Spinal cord (tissue), 10 donors: ENCODE results near the gene ANP32B. TPM values are rescaled to one million over a fixed set of nuclear protein-coding genes. Genes with fewer than 3 reads are reported as not detected.

ENCODE experiments used
- DNase-seq, 6 donors: peaks; one replicate each; pipeline versions ENCODE4 v3.0.0 to v3.0.0-alpha.2; 2013 to 2015; ENCODE audit warnings: low spot score in 6 of 6, low read depth in 4 of 6
- H3K27ac ChIP-seq: one replicate; pipeline ENCODE4 v1.5.1; 2013; ENCODE audit warnings: low read depth, low read length, control low read depth
- H3K27me3 ChIP-seq: one replicate; pipeline ENCODE4 v1.6.1; 2013; ENCODE audit warnings: low read length; ENCODE audit not compliant: control insufficient read depth, insufficient read depth
- H3K36me3 ChIP-seq: one replicate; pipeline ENCODE4 v1.6.1; 2013; ENCODE audit warnings: low read length; ENCODE audit not compliant: control insufficient read depth, insufficient read depth
- H3K4me1 ChIP-seq: one replicate; pipeline ENCODE4 v1.6.1; 2013; ENCODE audit warnings: low read length; ENCODE audit not compliant: control insufficient read depth, insufficient read depth
- H3K4me3 ChIP-seq: one replicate; pipeline ENCODE4 v1.5.1; 2013; ENCODE audit warnings: low read depth, low read length, control low read depth
- H3K9me3 ChIP-seq: one replicate; pipeline ENCODE4 v1.6.1; 2013; ENCODE audit warnings: low read length; ENCODE audit not compliant: control insufficient read depth, insufficient read depth
- WGBS: methylation state at CpG from one replicate; pipeline ENCODE4 v1.1.5; 2013; ENCODE audit warnings: missing lambda C conversion rate; ENCODE audit not compliant: insufficient coverage; 5-methylcytosine and 5-hydroxymethylcytosine counted together
- polyA plus RNA-seq, 2 donors: library from polyadenylated mRNA; unstranded; fragments of 120-200 nt; gene quantifications; one replicate each; pipeline ENCODE4 v1.2.1, GENCODE V29; 2013; ENCODE audit not compliant: insufficient read length in 2 of 2
- total RNA-seq, 2 donors: library from RNA; depleted of rRNA in 1 of 2; stranded (reverse); fragments of 120-200 nt in 1 of 2; fragments of >200 nt in 1 of 2; gene quantifications; one replicate each; pipeline versions ENCODE4 v1.2.3 to v1.2.4, GENCODE V29; 2013 to 2014
- donor health status: healthy.

The ANP32B gene
- total and polyA plus RNA-seq, 4 donors, result 14.5 to 150 (median 82.1) TPM

DNA sequence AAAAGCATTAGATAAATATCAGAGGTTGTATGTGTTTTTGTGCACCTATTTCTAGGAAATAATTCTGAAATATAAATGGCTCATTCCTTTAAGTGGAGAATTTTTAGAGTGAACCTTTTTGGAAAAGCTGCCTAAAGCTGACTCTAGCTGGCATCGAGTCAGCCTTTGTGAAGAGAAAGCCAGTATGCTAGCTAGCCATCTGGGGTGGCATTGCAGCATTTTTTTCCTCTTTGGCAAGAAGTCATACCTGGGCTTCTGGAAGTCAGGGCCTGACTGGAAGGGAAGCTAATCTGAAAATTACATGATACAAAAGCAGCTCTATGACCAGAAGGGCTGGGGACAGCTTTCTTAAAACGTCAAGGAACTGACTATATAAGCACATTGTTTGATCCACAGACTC lies 19.7 kb downstream of the ANP32B start:
- 54% methylated on average over 1 of the region's 2 CpGs for WGBS
- no peaks in the 10 kb centered on the region for H3K9me3 ChIP-seq
- peak in 2 of 6 donors; percentile 32 to 90 for DNase-seq
- no peak overlapping the region for H3K4me3 ChIP-seq
- no peak overlapping the region for H3K27ac ChIP-seq
- H3K36me3 ChIP-seq, result peaks cover 26% of the 10 kb centered on the region
- H3K4me1 ChIP-seq, result no peaks in the 10 kb centered on the region
- H3K27me3 ChIP-seq, result no peaks in the 10 kb centered on the region

DNA sequence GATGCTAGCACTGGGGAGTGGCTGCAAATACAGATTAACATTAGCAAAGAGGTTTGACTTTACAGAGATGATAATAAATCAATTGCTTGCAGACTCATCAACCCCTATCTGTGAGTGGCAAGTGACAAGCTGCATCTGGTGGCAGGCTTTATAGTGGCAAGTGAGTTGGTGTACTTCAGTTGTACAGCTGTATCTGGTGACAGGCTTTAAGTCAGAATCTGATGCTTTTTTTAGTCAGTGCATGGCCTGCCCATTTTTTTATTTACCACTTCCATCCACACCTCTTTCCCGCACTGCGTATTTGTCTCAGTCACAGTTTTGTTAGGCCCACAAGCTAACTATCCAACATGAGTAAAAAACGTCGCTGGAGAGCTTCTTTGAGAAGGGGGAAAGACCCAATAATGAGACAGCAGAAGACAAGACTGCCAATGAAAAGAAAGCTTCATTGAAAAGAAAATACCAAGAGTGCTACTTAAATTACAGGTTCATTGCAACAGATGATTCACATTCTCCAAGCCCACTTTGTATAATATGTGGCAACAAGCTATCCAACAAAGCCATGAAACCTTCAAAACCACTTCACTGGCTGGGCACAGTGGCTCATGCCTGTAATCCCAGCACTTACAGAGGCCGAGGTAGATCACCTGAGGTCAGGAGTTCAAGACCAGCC lies 23.1 kb downstream of the ANP32B start:
- Histone ChIP-seq H3K4me1 (no peaks in the 10 kb centered on the region), H3K27me3 (no peaks in the 10 kb centered on the region), H3K27ac (no peak overlapping the region), H3K4me3 (no peak overlapping the region), H3K9me3 (no peaks in the 10 kb centered on the region), H3K36me3 (peaks cover 24% of the 10 kb centered on the region)
- DNase-seq, result no peak
- WGBS, result 100% methylated on average over 1 of the region's 5 CpGs

DNA sequence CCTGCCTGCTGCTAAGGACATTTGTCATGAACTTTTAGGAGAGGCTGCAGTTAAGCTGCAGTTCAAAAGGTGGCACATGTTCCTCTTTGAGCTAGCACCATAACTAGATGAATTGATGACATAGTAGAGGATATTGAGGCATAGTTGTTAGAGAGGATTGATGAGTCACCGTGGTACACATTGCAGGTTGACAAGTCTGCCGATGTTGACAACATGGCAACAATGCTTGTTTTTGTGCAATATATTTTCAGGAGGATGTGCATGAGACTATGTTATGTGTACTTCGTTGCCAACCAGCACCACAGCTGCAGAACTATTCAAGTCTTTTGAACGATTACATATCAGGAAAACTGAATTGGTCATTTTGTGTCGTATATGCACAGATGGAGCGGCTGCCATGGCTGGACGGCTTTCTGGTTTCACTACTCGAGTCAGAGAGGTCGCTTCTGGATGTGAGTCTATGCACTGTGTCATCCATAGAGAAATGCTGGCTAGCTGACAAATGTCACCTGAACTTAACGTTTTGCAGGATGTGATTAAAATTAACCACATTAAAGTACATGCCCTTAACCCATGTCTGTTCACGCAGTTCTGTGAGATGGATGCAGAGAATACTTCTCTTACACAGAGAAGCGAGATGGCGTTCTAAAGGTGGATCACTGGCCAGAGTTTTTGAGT lies 24.2 kb downstream of the ANP32B start:
- DNase-seq, result peak in 1 of 6 donors; percentile 18
- Histone ChIP-seq H3K27ac (no peak overlapping the region), H3K9me3 (no peaks in the 10 kb centered on the region), H3K27me3 (no peaks in the 10 kb centered on the region), H3K4me3 (no peak overlapping the region), H3K36me3 (peaks cover 24% of the 10 kb centered on the region), H3K4me1 (no peaks in the 10 kb centered on the region)
- 64% methylated on average over 7 of the region's 13 CpGs for WGBS

DNA sequence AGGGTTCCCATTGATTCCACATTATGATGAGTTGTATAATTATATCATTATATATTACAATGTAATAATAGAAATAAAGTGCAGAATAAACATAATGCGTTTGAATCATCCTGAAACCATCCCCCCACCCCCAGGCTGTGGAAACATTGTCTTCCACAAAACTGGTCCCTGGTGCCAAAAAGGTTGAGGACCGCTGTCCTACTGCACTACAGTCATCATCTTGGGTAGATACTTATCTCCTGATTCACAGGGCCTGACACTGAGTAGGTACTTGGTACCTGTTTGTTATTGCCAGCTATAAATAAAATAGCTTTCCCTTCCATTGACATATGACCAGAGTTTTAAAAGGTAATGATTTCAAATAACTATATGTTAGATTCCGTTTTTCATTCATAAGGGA lies 25.6 kb downstream of the ANP32B start:
- no CpG with 5 or more reads among the region's 3 CpGs for whole genome bisulfite sequencing
- Histone ChIP-seq H3K9me3 (no peaks in the 10 kb centered on the region), H3K27ac (no peak overlapping the region), H3K4me1 (no peaks in the 10 kb centered on the region), H3K36me3 (peaks cover 36% of the 10 kb centered on the region), H3K27me3 (no peaks in the 10 kb centered on the region), H3K4me3 (no peak overlapping the region)
- no peak for DNase-seq

DNA sequence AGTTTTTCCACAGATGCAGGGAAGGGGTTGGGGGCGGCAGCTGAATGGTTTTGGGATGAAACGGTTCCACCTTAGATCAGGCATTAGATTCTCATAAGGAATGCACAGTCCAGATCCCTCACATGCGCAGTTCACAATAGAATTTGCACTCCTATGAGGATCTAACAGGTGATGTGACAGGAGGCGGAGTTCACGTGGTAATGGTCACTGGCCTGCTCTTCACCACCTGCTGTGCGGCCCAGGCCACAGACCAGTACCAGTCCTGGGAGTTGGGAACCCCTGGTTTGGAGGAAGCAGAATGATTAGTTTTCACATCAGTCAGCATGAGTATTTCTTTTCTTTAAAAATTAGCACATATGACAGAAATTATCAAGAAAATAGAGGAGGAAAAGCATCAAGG lies 26.3 kb downstream of the ANP32B start:
- Histone ChIP-seq H3K9me3 (no peaks in the 10 kb centered on the region), H3K36me3 (peaks cover 41% of the 10 kb centered on the region), H3K27me3 (no peaks in the 10 kb centered on the region), H3K4me3 (no peak overlapping the region), H3K4me1 (no peaks in the 10 kb centered on the region), H3K27ac (no peak overlapping the region)
- DNase-seq, result no peak
- 67% methylated on average over 2 of the region's 6 CpGs for WGBS

DNA sequence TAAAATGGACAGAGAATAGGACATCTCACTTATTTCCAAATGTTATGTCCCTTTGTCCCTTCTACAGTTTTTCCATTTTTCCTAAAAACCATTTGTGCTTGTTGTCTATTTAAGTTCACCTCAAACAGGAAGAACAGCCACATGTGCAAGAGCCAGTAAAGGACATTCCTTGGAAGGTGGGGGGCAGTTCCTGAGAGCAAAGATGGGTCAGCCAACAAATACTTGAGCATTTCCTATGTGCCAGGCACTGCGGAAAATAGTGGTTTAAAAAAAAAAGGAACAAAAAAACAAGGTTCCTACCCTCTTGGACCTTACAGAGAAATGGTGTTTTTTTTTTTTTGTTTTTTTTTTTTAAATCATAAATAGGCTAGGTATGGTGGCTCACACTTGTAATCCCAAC lies 26.8 kb downstream of the ANP32B start:
- Histone ChIP-seq H3K27me3 (no peaks in the 10 kb centered on the region), H3K4me3 (no peak overlapping the region), H3K27ac (no peak overlapping the region), H3K4me1 (no peaks in the 10 kb centered on the region), H3K9me3 (no peaks in the 10 kb centered on the region), H3K36me3 (peaks cover 45% of the 10 kb centered on the region)
- DNase-seq, result peak in 1 of 6 donors; percentile 27
- no CpG with 5 or more reads among the region's 1 CpG for WGBS

DNA sequence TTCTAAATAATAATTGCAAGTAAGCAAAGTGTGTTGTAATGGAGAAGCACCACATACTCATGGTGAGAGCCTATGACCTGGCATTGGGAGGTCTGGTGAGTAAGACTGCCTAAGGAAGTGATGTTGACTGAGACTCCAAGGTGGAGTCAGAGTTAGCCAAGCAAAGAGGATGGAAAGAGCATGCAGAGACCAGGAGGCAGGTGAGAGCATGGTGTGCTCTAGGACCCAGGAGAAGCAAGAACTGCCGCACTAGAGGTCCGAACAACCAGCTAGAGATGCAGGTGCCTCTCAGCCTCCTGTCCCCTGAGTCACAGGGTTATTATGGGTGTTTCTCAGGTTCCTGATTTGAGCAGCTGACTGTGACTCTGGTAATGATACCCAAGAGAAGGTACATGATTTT lies 27.3 kb downstream of the ANP32B start:
- Histone ChIP-seq H3K4me1 (no peaks in the 10 kb centered on the region), H3K27ac (no peak overlapping the region), H3K9me3 (no peaks in the 10 kb centered on the region), H3K27me3 (no peaks in the 10 kb centered on the region), H3K36me3 (peaks cover 44% of the 10 kb centered on the region), H3K4me3 (no peak overlapping the region)
- peak in 1 of 6 donors; percentile 56 for DNase-seq
- WGBS, result 16% methylated on average over 2 of the region's 2 CpGs

DNA sequence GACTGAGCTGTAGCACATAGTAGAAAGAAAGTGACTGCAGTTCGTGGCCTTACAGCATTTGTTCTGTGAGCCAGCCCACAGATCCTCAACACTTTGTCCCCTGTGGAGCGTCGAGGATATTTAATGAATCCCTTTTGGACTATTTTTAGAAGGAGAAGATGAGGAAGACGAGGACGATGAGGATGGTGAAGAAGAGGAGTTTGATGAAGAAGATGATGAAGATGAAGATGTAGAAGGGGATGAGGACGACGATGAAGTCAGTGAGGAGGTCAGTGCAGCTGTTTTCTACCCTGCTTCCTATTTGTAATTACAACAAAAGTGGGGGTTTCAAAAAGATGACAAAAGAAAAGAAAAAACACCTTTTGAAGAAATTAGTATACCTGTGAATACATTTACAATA lies 28.0 kb downstream of the ANP32B start:
- WGBS, result no CpG with 5 or more reads among the region's 7 CpGs
- H3K9me3 ChIP-seq, result no peaks in the 10 kb centered on the region
- H3K4me1 ChIP-seq, result no peaks in the 10 kb centered on the region
- H3K36me3 ChIP-seq, result peaks cover 39% of the 10 kb centered on the region
- no peak overlapping the region for H3K4me3 ChIP-seq
- H3K27ac ChIP-seq, result no peak overlapping the region
- peak in 1 of 6 donors; percentile 7 for DNase-seq
- no peaks in the 10 kb centered on the region for H3K27me3 ChIP-seq

DNA sequence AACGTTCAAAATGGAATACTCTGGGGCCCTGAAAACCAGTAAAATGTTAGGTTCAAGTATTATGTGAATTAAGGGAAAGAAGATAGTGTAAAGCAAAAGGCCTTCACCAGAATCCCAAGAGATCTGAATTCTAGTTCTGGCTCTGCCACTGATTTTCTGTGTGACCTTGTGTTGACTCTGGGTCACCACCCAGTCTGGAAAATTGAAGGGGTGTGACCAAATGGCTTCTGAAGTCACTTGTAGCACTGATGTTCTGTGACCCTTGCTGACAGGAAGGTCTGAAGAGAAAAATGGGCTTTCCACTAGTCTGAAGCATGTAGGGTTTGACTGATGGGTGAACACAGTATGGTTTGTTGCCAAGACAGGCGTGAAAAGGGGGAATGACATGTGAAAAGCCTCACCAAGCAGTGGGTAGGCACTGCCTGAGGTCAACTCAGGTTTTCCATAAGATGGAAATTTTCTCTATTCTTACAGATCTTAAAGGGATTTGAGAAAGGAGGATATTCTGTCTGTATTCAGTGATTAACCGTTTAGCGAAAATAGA lies 33.1 kb downstream of the ANP32B start:
- WGBS, result no CpG with 5 or more reads among the region's 4 CpGs
- no peak for DNase-seq

DNA sequence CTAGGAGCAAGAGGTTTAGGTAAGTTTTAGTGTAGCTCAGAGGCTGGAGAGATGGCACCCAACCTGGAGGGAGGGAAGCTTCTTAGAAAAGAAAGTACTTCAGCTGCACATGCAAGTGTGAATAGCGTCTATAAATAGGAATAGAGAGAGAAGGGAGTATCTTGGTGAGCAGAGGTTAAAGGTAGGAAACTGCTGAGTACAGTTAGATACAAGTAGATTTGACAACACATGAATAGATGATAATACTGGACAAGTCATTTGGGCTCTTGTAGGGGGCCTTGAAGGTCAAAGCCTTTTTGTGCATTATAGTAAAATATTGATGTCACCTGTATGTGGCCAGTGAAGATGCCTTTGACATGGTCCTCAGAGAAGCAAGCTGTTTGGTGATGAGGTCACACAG lies 34.2 kb downstream of the ANP32B start:
- H3K27me3 ChIP-seq, result no peaks in the 10 kb centered on the region
- H3K4me1 ChIP-seq, result no peaks in the 10 kb centered on the region
- WGBS, result 100% methylated on average over 1 of the region's 1 CpG
- H3K36me3 ChIP-seq, result peaks cover 55% of the 10 kb centered on the region
- DNase-seq, result no peak
- no peak overlapping the region for H3K27ac ChIP-seq
- no peaks in the 10 kb centered on the region for H3K9me3 ChIP-seq
- no peak overlapping the region for H3K4me3 ChIP-seq

More for the DNA sequence above, 33.1 kb downstream of the ANP32B start:
- no peaks in the 10 kb centered on the region for H3K27me3 ChIP-seq
- no peak overlapping the region for H3K27ac ChIP-seq
- no peak overlapping the region for H3K4me3 ChIP-seq
- no peaks in the 10 kb centered on the region for H3K9me3 ChIP-seq
- H3K4me1 ChIP-seq, result no peaks in the 10 kb centered on the region
- peaks cover 46% of the 10 kb centered on the region for H3K36me3 ChIP-seq
